Measurements from ENCODE around the gene LGALS9C.
"Not testable (repeated sequence)": the region's sequence is repeated elsewhere in the genome, so short reads cannot be mapped to it uniquely, and the experiment has no call there.

LGALS9C gene

GRCh38 chr17:18503221-18503620 lies 26.6 kb downstream of the LGALS9C start:
- DNase-seq (ENCODE audit: low read depth); in situ Hi-C loops (cut with HindIII; ENCODE audit: low sequenced_read_pairs); H3K4me3 ChIP-seq (ENCODE audit: low read depth, low read length): not testable (repeated sequence)

- H3K4me3 ChIP-seq (ENCODE audit: low read depth, low read length); DNase-seq (ENCODE audit: low read depth); in situ Hi-C loops (cut with HindIII; ENCODE audit: low sequenced_read_pairs): not testable (repeated sequence)
Observed at GRCh38 chr17:18507729-18508128, 31.1 kb downstream of the LGALS9C start.

GRCh38 chr17:18508667-18509066 lies 32.1 kb downstream of the LGALS9C start:
- H3K4me3 ChIP-seq (ENCODE audit: low read depth, low read length); DNase-seq (ENCODE audit: low read depth); in situ Hi-C loops (cut with HindIII; ENCODE audit: low sequenced_read_pairs): not testable (repeated sequence)

GRCh38 chr17:18521100-18521499 lies 44.5 kb downstream of the LGALS9C start:
- in situ Hi-C loops (cut with HindIII; ENCODE audit: low sequenced_read_pairs); DNase-seq (ENCODE audit: low read depth); H3K4me3 ChIP-seq (ENCODE audit: low read depth, low read length): not testable (repeated sequence)

GRCh38 chr17:18525015-18525414 lies 48.4 kb downstream of the LGALS9C start:
- H3K4me3 ChIP-seq (ENCODE audit: low read depth, low read length); DNase-seq (ENCODE audit: low read depth); in situ Hi-C loops (cut with HindIII; ENCODE audit: low sequenced_read_pairs): not testable (repeated sequence)

- H3K4me3 ChIP-seq (ENCODE audit: low read depth, low read length); DNase-seq (ENCODE audit: low read depth); in situ Hi-C loops (cut with HindIII; ENCODE audit: low sequenced_read_pairs): not testable (repeated sequence)
Observed at GRCh38 chr17:18526168-18526800, 49.7 kb downstream of the LGALS9C start.

- in situ Hi-C loops (cut with HindIII; ENCODE audit: low sequenced_read_pairs); H3K4me3 ChIP-seq (ENCODE audit: low read depth, low read length); DNase-seq (ENCODE audit: low read depth): not testable (repeated sequence)
Observed at GRCh38 chr17:18527354-18527753, 50.8 kb downstream of the LGALS9C start.

GRCh38 chr17:18528435-18528834 lies 51.8 kb downstream of the LGALS9C start:
- in situ Hi-C loops (cut with HindIII; ENCODE audit: low sequenced_read_pairs); DNase-seq (ENCODE audit: low read depth); H3K4me3 ChIP-seq (ENCODE audit: low read depth, low read length): not testable (repeated sequence)

- DNase-seq (ENCODE audit: low read depth); in situ Hi-C loops (cut with HindIII; ENCODE audit: low sequenced_read_pairs); H3K4me3 ChIP-seq (ENCODE audit: low read depth, low read length): not testable (repeated sequence)
Observed at GRCh38 chr17:18528899-18529500, 52.4 kb downstream of the LGALS9C start.

GRCh38 chr17:18530405-18530804 lies 53.8 kb downstream of the LGALS9C start:
- H3K4me3 ChIP-seq (ENCODE audit: low read depth, low read length); DNase-seq (ENCODE audit: low read depth); in situ Hi-C loops (cut with HindIII; ENCODE audit: low sequenced_read_pairs): not testable (repeated sequence)

GRCh38 chr17:18542234-18542633 lies 65.6 kb downstream of the LGALS9C start:
- H3K4me3 ChIP-seq (ENCODE audit: low read depth, low read length); in situ Hi-C loops (cut with HindIII; ENCODE audit: low sequenced_read_pairs); DNase-seq (ENCODE audit: low read depth): not testable (repeated sequence)

GRCh38 chr17:18542907-18543306 lies 66.3 kb downstream of the LGALS9C start:
- in situ Hi-C loops (cut with HindIII; ENCODE audit: low sequenced_read_pairs); DNase-seq (ENCODE audit: low read depth); H3K4me3 ChIP-seq (ENCODE audit: low read depth, low read length): not testable (repeated sequence)
